HCT116 (cell line): Measurements from ENCODE around the gene FADS1. TPM values are rescaled to one million over a fixed set of nuclear protein-coding genes. Genes with fewer than 3 reads are reported as not detected.

ENCODE experiments used
- ATAC-seq: fragments of 200-7000 bp; cut with Tn5 transposase; 2 replicates; pipeline ENCODE4 v1.9.1; 2020; ENCODE audit warnings: mild to moderate bottlenecking, moderate library complexity
- BruUV-seq: library from RNA; stranded (reverse); fragments of 400-500 nt; replicated peaks from 2 replicates; lab custom pipeline; 2021; lab: Mats Ljungman, UMichigan
- CTCF ChIA-PET: fragments of 300-600 bp; sonication (Branson Sonifier 250); formaldehyde crosslinking; loops from one replicate; lab custom pipeline; 2021; ENCODE audit warnings: antibody characterized with exemption; lab: Charles Lee
- POLR2A ChIA-PET: fragments of 300-600, 350-600 bp; sonication (Branson Sonifier 250); formaldehyde crosslinking; loops from one replicate; lab custom pipeline; 2021; ENCODE audit warnings: antibody characterized with exemption; lab: Charles Lee
- RAD21 ChIA-PET, 2 experiments: fragments of 300-600 bp; sonication (Branson Sonifier 250); formaldehyde crosslinking; loops; one replicate each; lab custom pipeline; 2023; ENCODE audit warnings: low total read pairs in 2 of 2; ENCODE audit not compliant: uncharacterized antibody in 2 of 2, unreplicated experiment in 2 of 2, low non-redundant PET in 1 of 2; lab: Charles Lee
- DNase-seq: peaks from one replicate; pipeline ENCODE4 v3.0.0-alpha.2; 2010; ENCODE audit warnings: low read depth, low spot score
- H2AFZ ChIP-seq: fragments of 200-600 bp; shearing (Covaris generic), sonication (generic); 2 replicates; pipeline ENCODE4 v1.6.1; 2017; ENCODE audit warnings: low read depth, mixed run types, mixed read lengths, antibody characterized with exemption, low read length; ENCODE audit not compliant: poor library complexity, severe bottlenecking
- H3K27ac ChIP-seq: 2 replicates; pipeline ENCODE4 v1.5.1; 2012; ENCODE audit warnings: low read depth, low read length
- H3K27me3 ChIP-seq: fragments of 200-600 bp; sonication (generic); 2 replicates; pipeline ENCODE4 v1.6.1; 2016; ENCODE audit warnings: mixed run types, low read length, mixed read lengths; ENCODE audit not compliant: insufficient read depth
- H3K36me3 ChIP-seq, 2 experiments: fragments of 200-500 bp in 1 of 2; fragments of 200-600 bp in 1 of 2; sonication (Bioruptor generic) in 1 of 2; sonication (generic) in 1 of 2; 2 replicates each; pipeline versions ENCODE4 v1.5.1 to v1.6.1; 2014 to 2016; ENCODE audit warnings: low read length in 2 of 2, inconsistent platforms in 1 of 2, mixed read lengths in 1 of 2, mixed run types in 1 of 2; ENCODE audit not compliant: insufficient read depth in 2 of 2, control insufficient read depth in 1 of 2
- H3K4me1 ChIP-seq, 2 experiments: fragments of 200-600 bp in 1 of 2; sonication (generic) in 1 of 2; 2 replicates each; pipeline versions ENCODE4 v1.5.1 to v1.6.1; 2012 to 2017; ENCODE audit warnings: low read length in 2 of 2, inconsistent platforms in 1 of 2, mild to moderate bottlenecking in 1 of 2, mixed read lengths in 1 of 2, mixed run types in 1 of 2, moderate library complexity in 1 of 2; ENCODE audit not compliant: insufficient read depth in 2 of 2, control insufficient read depth in 1 of 2
- H3K4me2 ChIP-seq: fragments of 200-600 bp; sonication (generic); 2 replicates; pipeline ENCODE4 v1.6.1; 2017; ENCODE audit warnings: mixed run types, low read length, mixed read lengths
- H3K4me3 ChIP-seq, 2 experiments: fragments of 200-600 bp in 1 of 2; sonication (generic) in 1 of 2; replicated peaks in 1 of 2; 2 replicates each; pipeline ENCODE4 v1.5.1; 2011 to 2016; ENCODE audit warnings: low read length in 2 of 2, control low read depth in 1 of 2, low read depth in 1 of 2, mild to moderate bottlenecking in 1 of 2, mixed read lengths in 1 of 2, mixed run types in 1 of 2
- H3K79me2 ChIP-seq: fragments of 200-600 bp; sonication (generic); 2 replicates; pipeline ENCODE4 v1.6.1; 2017; ENCODE audit warnings: mild to moderate bottlenecking, mixed run types, low read length, moderate library complexity, mixed read lengths; ENCODE audit not compliant: insufficient read depth
- H3K9ac ChIP-seq: fragments of 200-600 bp; sonication (generic); 2 replicates; pipeline ENCODE4 v1.6.1; 2016; ENCODE audit warnings: low read length, mixed read lengths
- H3K9me2 ChIP-seq: fragments of 200-600 bp; sonication (generic), shearing (Covaris generic); 2 replicates; pipeline ENCODE4 v1.6.1; 2017; ENCODE audit warnings: mixed run types, mild to moderate bottlenecking, moderate library complexity; ENCODE audit not compliant: insufficient read depth
- H3K9me3 ChIP-seq, 2 experiments: fragments of 200-500 bp in 1 of 2; fragments of 200-600 bp in 1 of 2; sonication (Bioruptor generic) in 1 of 2; sonication (generic) in 1 of 2; 2 replicates each; pipeline ENCODE4 v1.6.1; 2014 to 2017; ENCODE audit warnings: low read length in 2 of 2, mixed read lengths in 2 of 2, inconsistent platforms in 1 of 2, low read depth in 1 of 2, mild to moderate bottlenecking in 1 of 2, mixed run types in 1 of 2, moderate library complexity in 1 of 2; ENCODE audit not compliant: control insufficient read depth in 1 of 2, insufficient read depth in 1 of 2
- H4K20me1 ChIP-seq: fragments of 200-600 bp; sonication (generic), shearing (Covaris generic); 2 replicates; pipeline ENCODE4 v1.6.1; 2017; ENCODE audit warnings: mixed run types, mild to moderate bottlenecking, moderate library complexity; ENCODE audit not compliant: insufficient read depth
- FOSL1 ChIP-seq: IDR thresholded peaks from 2 replicates; pipeline ENCODE4 v1.6.1; 2012; ENCODE audit warnings: low read depth
- SIN3A ChIP-seq: IDR thresholded peaks from 2 replicates; pipeline ENCODE4 v1.6.1; 2012; ENCODE audit warnings: low read depth
- intact Hi-C: fragments of 100-400 bp; cut with micrococcal nuclease; formaldehyde crosslinking; loops from 2 replicates; pipeline ENCODE4 v1.10.0; 2022
- total RNA-seq: library from RNA; stranded (reverse); gene quantifications from one replicate; pipeline ENCODE4 v1.2.1, GENCODE V29; 2021; ENCODE audit not compliant: unreplicated experiment
- TF ChIP-seq, protein P1 (sequence below): IDR thresholded peaks from 2 replicates; pipeline ENCODE4 v1.6.1; 2012; ENCODE audit warnings: low read depth

Gene FADS1
- total RNA-seq, 1 experiment from 2014 or later: 56.6 TPM

DNA sequence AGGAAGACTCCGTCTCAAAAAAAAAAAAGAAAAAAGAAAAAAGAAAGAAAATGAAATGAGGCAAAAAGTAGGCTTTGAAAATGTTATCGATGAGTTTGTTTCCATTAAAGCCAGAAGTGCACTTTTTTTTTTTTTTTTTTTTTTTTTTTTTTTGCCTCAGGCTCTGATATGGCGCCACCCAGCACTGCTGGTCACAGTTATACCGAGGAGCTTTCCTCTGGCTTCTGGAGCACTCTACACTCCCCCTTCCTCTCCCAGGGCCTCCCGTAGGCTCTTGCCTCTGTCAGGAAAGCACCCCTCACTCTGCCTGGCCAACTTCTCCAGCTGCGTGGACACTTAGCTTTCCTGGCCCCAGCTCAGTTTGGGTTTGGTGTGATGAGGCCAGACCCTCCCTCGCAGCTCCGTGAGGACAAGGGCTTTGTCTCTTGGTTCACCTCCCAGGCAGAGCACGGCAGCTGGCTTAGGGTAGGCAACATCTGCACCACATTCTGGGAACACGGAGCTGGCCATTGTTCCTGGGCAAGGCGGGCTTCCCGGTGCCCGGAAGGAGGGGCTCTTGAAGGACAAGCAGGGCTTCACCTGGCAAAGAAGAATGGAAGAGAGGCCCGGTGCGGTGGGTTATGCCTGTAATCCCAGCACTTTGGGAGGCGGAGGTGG, 28.2 kb upstream of the FADS1 start:
- ATAC-seq: no peak
- H3K4me1 ChIP-seq: no peaks in the 10 kb centered on the region
- no peaks in the 10 kb centered on the region for H3K36me3 ChIP-seq
- H4K20me1 ChIP-seq: no peaks in the 10 kb centered on the region
- no peak overlapping the region for H3K27ac ChIP-seq
- TF ChIP-seq SIN3A: no peak
- no peak for TF ChIP-seq FOSL1
- BruUV-seq: no TSS peak
- no peaks in the 10 kb centered on the region for H3K79me2 ChIP-seq
- H3K9ac ChIP-seq: no peak overlapping the region
- intact Hi-C loops: no loop called here
- RAD21 ChIA-PET: no interaction called here
- no peaks in the 10 kb centered on the region for H3K9me2 ChIP-seq
- DNase-seq: no peak
- no peak overlapping the region for H3K4me2 ChIP-seq
- H2AFZ ChIP-seq: no peak overlapping the region
- CTCF ChIA-PET: no interaction called here
- no peak overlapping the region for H3K4me3 ChIP-seq
- POLR2A ChIA-PET: no interaction called here
- H3K27me3 ChIP-seq: no peaks in the 10 kb centered on the region
- H3K9me3 ChIP-seq: no peaks in the 10 kb centered on the region

DNA sequence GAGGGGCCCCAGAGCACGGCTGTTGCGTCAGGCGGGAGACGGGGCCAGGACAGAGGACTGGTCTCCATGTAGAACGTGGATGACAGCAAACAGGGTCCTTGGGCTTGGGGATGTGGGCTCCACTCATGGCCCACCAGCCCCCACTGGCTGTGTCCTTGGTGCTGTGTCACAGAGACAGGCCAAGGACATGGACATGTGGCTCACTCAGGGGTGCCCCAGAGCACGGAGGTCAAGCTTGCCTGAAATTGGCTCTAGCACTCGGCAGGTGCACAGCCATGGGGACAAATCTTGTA, 25.7 kb upstream of the FADS1 start:
- RAD21 ChIA-PET: no interaction called here
- H3K4me1 ChIP-seq: no peaks in the 10 kb centered on the region
- CTCF ChIA-PET: no interaction called here
- intact Hi-C loops: no loop called here
- no peak overlapping the region for H3K27ac ChIP-seq
- H3K4me3 ChIP-seq: no peak overlapping the region
- H3K9me2 ChIP-seq: no peaks in the 10 kb centered on the region
- ATAC-seq (no peak), DNase-seq (no peak)
- POLR2A ChIA-PET: no interaction called here
- BruUV-seq: no TSS peak
- H3K9ac ChIP-seq: no peak overlapping the region
- no peaks in the 10 kb centered on the region for H3K9me3 ChIP-seq
- H3K4me2 ChIP-seq: no peak overlapping the region
- TF ChIP-seq, protein P1, sequence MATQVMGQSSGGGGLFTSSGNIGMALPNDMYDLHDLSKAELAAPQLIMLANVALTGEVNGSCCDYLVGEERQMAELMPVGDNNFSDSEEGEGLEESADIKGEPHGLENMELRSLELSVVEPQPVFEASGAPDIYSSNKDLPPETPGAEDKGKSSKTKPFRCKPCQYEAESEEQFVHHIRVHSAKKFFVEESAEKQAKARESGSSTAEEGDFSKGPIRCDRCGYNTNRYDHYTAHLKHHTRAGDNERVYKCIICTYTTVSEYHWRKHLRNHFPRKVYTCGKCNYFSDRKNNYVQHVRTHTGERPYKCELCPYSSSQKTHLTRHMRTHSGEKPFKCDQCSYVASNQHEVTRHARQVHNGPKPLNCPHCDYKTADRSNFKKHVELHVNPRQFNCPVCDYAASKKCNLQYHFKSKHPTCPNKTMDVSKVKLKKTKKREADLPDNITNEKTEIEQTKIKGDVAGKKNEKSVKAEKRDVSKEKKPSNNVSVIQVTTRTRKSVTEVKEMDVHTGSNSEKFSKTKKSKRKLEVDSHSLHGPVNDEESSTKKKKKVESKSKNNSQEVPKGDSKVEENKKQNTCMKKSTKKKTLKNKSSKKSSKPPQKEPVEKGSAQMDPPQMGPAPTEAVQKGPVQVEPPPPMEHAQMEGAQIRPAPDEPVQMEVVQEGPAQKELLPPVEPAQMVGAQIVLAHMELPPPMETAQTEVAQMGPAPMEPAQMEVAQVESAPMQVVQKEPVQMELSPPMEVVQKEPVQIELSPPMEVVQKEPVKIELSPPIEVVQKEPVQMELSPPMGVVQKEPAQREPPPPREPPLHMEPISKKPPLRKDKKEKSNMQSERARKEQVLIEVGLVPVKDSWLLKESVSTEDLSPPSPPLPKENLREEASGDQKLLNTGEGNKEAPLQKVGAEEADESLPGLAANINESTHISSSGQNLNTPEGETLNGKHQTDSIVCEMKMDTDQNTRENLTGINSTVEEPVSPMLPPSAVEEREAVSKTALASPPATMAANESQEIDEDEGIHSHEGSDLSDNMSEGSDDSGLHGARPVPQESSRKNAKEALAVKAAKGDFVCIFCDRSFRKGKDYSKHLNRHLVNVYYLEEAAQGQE: no peak
- no peaks in the 10 kb centered on the region for H4K20me1 ChIP-seq
- H3K27me3 ChIP-seq: no peaks in the 10 kb centered on the region
- H3K79me2 ChIP-seq: no peaks in the 10 kb centered on the region
- no peaks in the 10 kb centered on the region for H3K36me3 ChIP-seq
- H2AFZ ChIP-seq: no peak overlapping the region
